ENCODE measurements around the gene PREP. TPM values are rescaled to one million over a fixed set of nuclear protein-coding genes. Genes with fewer than 3 reads are reported as not detected.

The PREP gene
- total and polyA plus RNA-seq, 2 experiments from 2014 or later = 28.7 to 67.6 TPM

- no peak for TF ChIP-seq CTCF (IDR thresholded peaks at IDR 0.05; ENCODE audit: low read depth, low read length)
- DNase-seq (ENCODE audit: low read depth in 1 of 2, low spot score in 1 of 2) = peak in 1 of 2 donors; percentile 13
- Histone ChIP-seq H3K4me3 (no peak overlapping the region), H3K36me3 (peaks cover 6% of the 10 kb centered on the region), H3K4me1 (ENCODE audit: low read depth) (peaks cover 14% of the 10 kb centered on the region), H3K9me3 (ENCODE audit: low read depth) (no peaks in the 10 kb centered on the region), H3K27me3 (no peaks in the 10 kb centered on the region), H3K27ac (no peak overlapping the region)
These were observed 83.6 kb downstream of the PREP start for GRCh38 chr6:105319331-105319730.

GRCh38 chr6:105318660-105319059, 84.2 kb downstream of the PREP start:
- TF ChIP-seq CTCF (IDR thresholded peaks at IDR 0.05; ENCODE audit: low read depth, low read length) = no peak
- Histone ChIP-seq H3K27me3 (no peaks in the 10 kb centered on the region), H3K27ac (no peak overlapping the region), H3K9me3 (ENCODE audit: low read depth) (no peaks in the 10 kb centered on the region), H3K4me3 (no peak overlapping the region), H3K4me1 (ENCODE audit: low read depth) (peaks cover 9% of the 10 kb centered on the region), H3K36me3 (peaks cover 6% of the 10 kb centered on the region)
- peak in 1 of 2 donors; percentile 50 for DNase-seq (ENCODE audit: low read depth in 1 of 2, low spot score in 1 of 2)

GRCh38 chr6:105317607-105318533, 85.0 kb downstream of the PREP start:
- TF ChIP-seq CTCF (IDR thresholded peaks at IDR 0.05; ENCODE audit: low read depth, low read length) = peak; percentile 23
- Histone ChIP-seq H3K27ac (no peak overlapping the region), H3K4me1 (ENCODE audit: low read depth) (peaks cover 15% of the 10 kb centered on the region), H3K4me3 (no peak overlapping the region), H3K27me3 (no peaks in the 10 kb centered on the region), H3K9me3 (ENCODE audit: low read depth) (no peaks in the 10 kb centered on the region), H3K36me3 (peaks cover 6% of the 10 kb centered on the region)
- no peak for DNase-seq (ENCODE audit: low read depth in 1 of 2, low spot score in 1 of 2)

- Histone ChIP-seq H3K4me3 (no peak overlapping the region), H3K27me3 (no peaks in the 10 kb centered on the region), H3K9me3 (ENCODE audit: low read depth) (no peaks in the 10 kb centered on the region), H3K27ac (no peak overlapping the region), H3K4me1 (ENCODE audit: low read depth) (peaks cover 17% of the 10 kb centered on the region), H3K36me3 (no peaks in the 10 kb centered on the region)
- TF ChIP-seq CTCF (IDR thresholded peaks at IDR 0.05; ENCODE audit: low read depth, low read length) = no peak
- DNase-seq (ENCODE audit: low read depth in 1 of 2, low spot score in 1 of 2) = no peak
These were observed 89.7 kb downstream of the PREP start for GRCh38 chr6:105313211-105313610.

GRCh38 chr6:105310947-105311346, 91.9 kb downstream of the PREP start:
- no peaks in the 10 kb centered on the region for H3K36me3 ChIP-seq
- no peak for DNase-seq (ENCODE audit: low read depth in 1 of 2, low spot score in 1 of 2)
- H3K4me1 ChIP-seq (ENCODE audit: low read depth) = peaks cover 17% of the 10 kb centered on the region
- H3K9me3 ChIP-seq (ENCODE audit: low read depth) = no peaks in the 10 kb centered on the region
- H3K27me3 ChIP-seq = no peaks in the 10 kb centered on the region
- no peak overlapping the region for H3K27ac ChIP-seq
- H3K4me3 ChIP-seq = no peak overlapping the region
- no peak for TF ChIP-seq CTCF (IDR thresholded peaks at IDR 0.05; ENCODE audit: low read depth, low read length)

Data from cardiac muscle cell (in vitro differentiated cells and primary cell).